ENCODE measurements around the gene TBC1D22A. TPM values are rescaled to one million over a fixed set of nuclear protein-coding genes. Genes with fewer than 3 reads are reported as not detected.

Gene TBC1D22A
- total and polyA plus RNA-seq, 2 donors (not counting 3 experiments of a cell fraction or from before 2014, with no cell fraction given) = 26.1 to 32.4 TPM

DNA sequence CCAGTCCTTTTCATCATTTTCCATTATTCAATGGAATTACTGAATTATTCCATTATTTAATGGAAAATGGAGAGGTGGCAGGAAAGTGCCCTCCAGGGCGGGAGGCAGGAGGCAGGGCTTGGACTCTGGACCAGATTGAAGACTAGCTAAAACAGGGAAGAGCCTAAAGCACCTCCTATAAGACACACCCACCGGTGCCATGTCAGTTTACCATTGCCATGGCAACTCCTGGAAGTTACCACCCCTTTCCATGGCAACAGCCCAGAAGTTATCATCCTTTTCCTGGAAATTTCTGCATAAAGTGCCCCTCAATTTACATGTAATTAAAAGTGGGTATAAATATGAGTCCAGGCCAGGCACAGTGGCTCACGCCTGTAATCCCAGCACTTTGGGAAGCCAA lies 443.7 kb downstream of the TBC1D22A start:
- CTCF ChIA-PET = no interaction called here
- H3K4me2 ChIP-seq (ENCODE audit: insufficient read depth, low read length) = no peak overlapping the region
- dilution Hi-C loops (cut with MboI; ENCODE audit: extremely low pct_ligation_motif_present, low sequenced_read_pairs) (no loop called here), intact Hi-C loops (cut with micrococcal nuclease) (no loop called here)
- no peaks in the 10 kb centered on the region for H3K9me3 ChIP-seq (replicated peaks; ENCODE audit: control insufficient read depth, insufficient read depth, low read length)
- no peaks in the 10 kb centered on the region for H3K27me3 ChIP-seq (ENCODE audit: control insufficient read depth in 2 of 2, insufficient read depth in 2 of 2, low read length in 2 of 2)
- TF ChIP-seq EZH2 (IDR thresholded peaks at IDR 0.05; ENCODE audit: borderline replicate concordance, low read depth, low read length, severe bottlenecking) = no peak
- TF ChIP-seq POLR2A (IDR thresholded peaks at IDR 0.05; ENCODE audit: low read depth, low read length) = no peak
- no peak for TF ChIP-seq JUN (IDR thresholded peaks at IDR 0.05; ENCODE audit: borderline replicate concordance, insufficient read depth, insufficient read length, low read depth)
- TF ChIP-seq MYC (IDR thresholded peaks at IDR 0.05; ENCODE audit: low read depth, low read length) = no peak
- TF ChIP-seq POLR2AphosphoS5 (IDR thresholded peaks at IDR 0.05; ENCODE audit: insufficient read depth, low read depth, low read length) = no peak
- TF ChIP-seq FOS (IDR thresholded peaks at IDR 0.05; ENCODE audit: borderline replicate concordance, insufficient read depth, low read length) = no peak
- no peak for TF ChIP-seq GATA2 (IDR thresholded peaks at IDR 0.05; ENCODE audit: insufficient read depth, insufficient read length, low read depth, low read length)
- no peak for TF ChIP-seq MAX (IDR thresholded peaks at IDR 0.05; ENCODE audit: insufficient read depth, insufficient read length)
- TF ChIP-seq, protein P1, sequence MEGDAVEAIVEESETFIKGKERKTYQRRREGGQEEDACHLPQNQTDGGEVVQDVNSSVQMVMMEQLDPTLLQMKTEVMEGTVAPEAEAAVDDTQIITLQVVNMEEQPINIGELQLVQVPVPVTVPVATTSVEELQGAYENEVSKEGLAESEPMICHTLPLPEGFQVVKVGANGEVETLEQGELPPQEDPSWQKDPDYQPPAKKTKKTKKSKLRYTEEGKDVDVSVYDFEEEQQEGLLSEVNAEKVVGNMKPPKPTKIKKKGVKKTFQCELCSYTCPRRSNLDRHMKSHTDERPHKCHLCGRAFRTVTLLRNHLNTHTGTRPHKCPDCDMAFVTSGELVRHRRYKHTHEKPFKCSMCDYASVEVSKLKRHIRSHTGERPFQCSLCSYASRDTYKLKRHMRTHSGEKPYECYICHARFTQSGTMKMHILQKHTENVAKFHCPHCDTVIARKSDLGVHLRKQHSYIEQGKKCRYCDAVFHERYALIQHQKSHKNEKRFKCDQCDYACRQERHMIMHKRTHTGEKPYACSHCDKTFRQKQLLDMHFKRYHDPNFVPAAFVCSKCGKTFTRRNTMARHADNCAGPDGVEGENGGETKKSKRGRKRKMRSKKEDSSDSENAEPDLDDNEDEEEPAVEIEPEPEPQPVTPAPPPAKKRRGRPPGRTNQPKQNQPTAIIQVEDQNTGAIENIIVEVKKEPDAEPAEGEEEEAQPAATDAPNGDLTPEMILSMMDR (IDR thresholded peaks at IDR 0.05; ENCODE audit: extremely low read depth in 1 of 2, insufficient read depth in 1 of 2, low read depth in 1 of 2, low read length in 2 of 2) = no peak
- H3K9ac ChIP-seq (replicated peaks; ENCODE audit: extremely low read depth, insufficient read depth, low read length) = no peak overlapping the region
- no peak overlapping the region for H3K27ac ChIP-seq (ENCODE audit: insufficient read depth, low read depth, low read length)
- no peak for DNase-seq (ENCODE audit: low read depth, low spot score)
- no peaks in the 10 kb centered on the region for H3K4me1 ChIP-seq (ENCODE audit: control insufficient read depth, extremely low read depth, insufficient read depth, low read length)
- H4K20me1 ChIP-seq (replicated peaks; ENCODE audit: control insufficient read depth, extremely low read depth, insufficient read depth, low read length) = no peaks in the 10 kb centered on the region
- no TSS peak for BruUV-seq (replicated peaks)
- no peaks in the 10 kb centered on the region for H3K79me2 ChIP-seq (ENCODE audit: control insufficient read depth, insufficient read depth, low read length)
- no peak overlapping the region for H3K4me3 ChIP-seq (replicated peaks in 1 of 3; ENCODE audit: insufficient read depth in 1 of 3, low read depth in 1 of 3, low read length in 3 of 3)
- POLR2A ChIA-PET = no interaction called here
- H2AFZ ChIP-seq (ENCODE audit: low read depth, low read length) = no peak overlapping the region
- H3K36me3 ChIP-seq (ENCODE audit: control insufficient read depth in 2 of 2, extremely low read depth in 1 of 2, insufficient read depth in 2 of 2, low read length in 2 of 2) = no peaks in the 10 kb centered on the region
- no peaks in the 10 kb centered on the region for H3K9me1 ChIP-seq (replicated peaks; ENCODE audit: control insufficient read depth, extremely low read depth, insufficient read depth, low read length)
- no peak for FAIRE-seq
